Caki2 (cell line): ENCODE results near the gene CFAP210. TPM values are rescaled to one million over a fixed set of nuclear protein-coding genes. Genes with fewer than 3 reads are reported as not detected.
"Not testable (repeated sequence)": the region's sequence is repeated elsewhere in the genome, so short reads cannot be mapped to it uniquely, and the experiment has no call there.

Experiments
- DNase-seq: peaks from one replicate; pipeline ENCODE4 v3.0.0-alpha.2; 2015; ENCODE audit warnings: low read depth
- in situ Hi-C: cut with HindIII; loops from 2 replicates; pipeline ENCODE4 v1.10.0; 2016; ENCODE audit warnings: low sequenced_read_pairs, low pct_unique_long_range_greater_than_20kb, mixed read lengths
- total RNA-seq: library from RNA; depleted of rRNA; stranded (reverse); fragments of >200 nt; shearing (Covaris generic); gene quantifications from 2 replicates; pipeline ENCODE4 v1.2.3, GENCODE V29; 2014; ENCODE audit warnings: low replicate concordance

The CFAP210 gene
- total RNA-seq, 1 experiment from 2014 or later = not detected

DNA sequence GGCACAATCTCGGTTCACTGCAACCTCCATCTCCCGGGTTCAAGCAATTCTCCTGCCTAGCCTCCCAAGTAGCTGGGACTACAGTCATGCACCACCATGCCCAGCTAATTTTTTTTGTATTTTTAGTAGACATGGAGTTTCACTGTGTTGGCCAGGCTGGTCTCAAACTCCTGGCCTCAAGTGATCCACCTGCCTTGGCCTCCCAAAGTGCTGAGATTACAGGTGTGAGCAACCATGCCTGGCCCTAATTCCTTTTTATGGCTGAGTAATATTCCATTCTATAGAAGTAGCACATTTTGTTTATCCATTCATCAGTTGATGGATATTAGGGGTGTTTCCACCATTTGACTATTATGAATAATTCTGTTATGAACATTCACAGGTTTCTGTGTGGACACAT lies 9.5 kb downstream of the CFAP210 start:
- in situ Hi-C loops = not testable (repeated sequence)

GRCh38 chr2:169684135-169684565 lies 10.1 kb downstream of the CFAP210 start:
- DNase-seq = no peak
- in situ Hi-C loops = no loop called here

More for the DNA sequence above, 9.5 kb downstream of the CFAP210 start:
- DNase-seq = not testable (repeated sequence)

GRCh38 chr2:169683425-169684134 lies 10.6 kb downstream of the CFAP210 start:
- in situ Hi-C loops = no loop called here
- DNase-seq = no peak

GRCh38 chr2:169683054-169683424 lies 11.2 kb downstream of the CFAP210 start:
- in situ Hi-C loops = no loop called here
- DNase-seq = no peak

GRCh38 chr2:169676850-169677249 lies 17.4 kb downstream of the CFAP210 start:
- no peak for DNase-seq
- in situ Hi-C loops = no loop called here

- DNase-seq = no peak
- in situ Hi-C loops = no loop called here
Measured at GRCh38 chr2:169676357-169676756, 17.8 kb downstream of the CFAP210 start.

- in situ Hi-C loops = no loop called here
- DNase-seq = no peak
Measured at GRCh38 chr2:169673921-169674320, 20.3 kb downstream of the CFAP210 start.

DNA sequence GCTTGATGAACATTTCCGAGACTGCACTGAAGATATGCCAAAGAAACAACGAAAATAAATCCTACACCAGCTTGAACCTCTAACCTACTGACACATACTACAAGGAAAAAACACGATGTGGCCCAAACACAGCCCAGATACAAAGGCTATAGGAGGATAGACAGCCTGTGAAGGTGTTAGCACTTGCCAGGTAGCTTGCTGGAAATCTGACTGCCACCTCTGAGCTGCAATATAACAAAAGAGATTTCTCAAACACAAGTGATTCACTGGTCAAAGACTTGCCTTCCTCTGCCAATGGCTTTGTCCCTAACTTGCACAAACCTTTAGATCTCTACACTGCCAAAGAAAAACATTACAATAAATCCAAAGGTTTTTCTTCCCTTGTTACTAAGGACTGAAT lies 21.1 kb downstream of the CFAP210 start:
- no peak for DNase-seq
- in situ Hi-C loops = no loop called here

- no peak for DNase-seq
- in situ Hi-C loops = no loop called here
Measured at GRCh38 chr2:169672406-169672805, 21.8 kb downstream of the CFAP210 start.

GRCh38 chr2:169670937-169671336 lies 23.3 kb downstream of the CFAP210 start:
- in situ Hi-C loops = no loop called here
- DNase-seq = no peak

DNA sequence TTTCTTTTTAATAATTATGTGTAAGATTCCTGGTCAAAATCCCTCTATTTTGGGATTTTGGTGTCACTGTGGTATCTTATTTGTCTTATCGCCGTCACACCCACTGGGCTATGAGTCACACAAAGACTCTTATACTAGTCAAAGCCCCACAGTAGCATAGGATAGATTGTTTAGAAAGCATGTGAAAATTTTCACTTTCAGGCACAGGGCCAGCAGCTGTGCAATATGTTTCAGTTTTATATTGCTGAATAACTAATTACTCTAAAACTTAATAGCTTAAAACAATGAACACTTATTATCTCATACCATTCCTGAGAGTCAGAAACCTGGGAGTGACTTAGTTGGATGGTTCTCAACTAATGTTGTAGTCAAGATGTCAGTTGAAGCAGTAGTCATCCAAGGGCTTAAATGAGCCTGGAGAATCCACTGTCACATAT lies 24.0 kb downstream of the CFAP210 start:
- in situ Hi-C loops = no loop called here
- DNase-seq = no peak

GRCh38 chr2:169667583-169667982 lies 26.6 kb downstream of the CFAP210 start:
- in situ Hi-C loops = no loop called here
- DNase-seq = no peak

DNA sequence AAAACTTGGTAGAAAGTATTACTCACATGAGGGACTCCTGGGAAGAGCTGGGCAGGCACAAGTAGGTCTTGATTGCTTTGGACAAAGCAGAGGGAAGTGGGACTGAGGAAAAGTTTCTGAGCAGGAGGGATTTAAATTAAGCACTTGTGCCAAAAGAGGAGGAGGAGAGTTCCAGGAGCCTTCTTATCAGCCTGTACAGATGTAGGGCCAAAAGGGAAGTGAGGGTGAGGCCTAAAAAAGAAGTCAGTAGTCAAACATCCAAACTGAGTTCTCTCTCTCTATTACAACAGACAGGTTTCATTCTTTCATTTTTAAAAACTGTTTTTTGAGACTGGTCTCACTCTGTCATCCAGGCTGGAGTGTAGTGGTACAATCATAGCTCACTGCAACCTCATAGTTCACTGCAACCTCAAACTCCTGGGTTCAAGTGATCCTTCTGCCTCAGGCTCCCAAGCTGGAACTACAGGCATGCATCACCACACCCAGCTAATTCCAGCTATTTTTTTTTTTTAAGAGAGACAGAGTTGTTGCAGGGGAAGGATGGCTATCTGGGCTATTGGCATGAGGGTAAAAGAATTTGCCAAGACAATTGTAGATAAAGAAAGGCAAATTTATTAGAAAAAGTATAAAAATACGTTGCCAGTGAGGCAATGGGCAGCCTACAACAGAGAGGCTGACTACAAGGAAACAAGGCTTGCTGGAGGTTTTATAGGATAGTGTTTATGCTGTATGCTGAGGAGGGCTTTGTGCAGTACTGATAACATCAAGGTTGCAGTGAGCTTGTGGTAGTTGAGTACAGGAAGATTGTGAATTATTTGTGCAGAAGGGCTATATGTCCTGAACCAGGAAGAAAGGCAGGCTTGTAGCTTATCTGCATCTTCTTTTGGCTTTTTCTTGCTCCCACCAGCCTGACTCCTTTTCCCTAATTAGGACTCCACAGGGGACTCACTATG lies 29.0 kb downstream of the CFAP210 start:
- in situ Hi-C loops = no loop called here
- no peak for DNase-seq

- in situ Hi-C loops = no loop called here
- DNase-seq = no peak
Measured at GRCh38 chr2:169664600-169664977, 29.6 kb downstream of the CFAP210 start.

DNA sequence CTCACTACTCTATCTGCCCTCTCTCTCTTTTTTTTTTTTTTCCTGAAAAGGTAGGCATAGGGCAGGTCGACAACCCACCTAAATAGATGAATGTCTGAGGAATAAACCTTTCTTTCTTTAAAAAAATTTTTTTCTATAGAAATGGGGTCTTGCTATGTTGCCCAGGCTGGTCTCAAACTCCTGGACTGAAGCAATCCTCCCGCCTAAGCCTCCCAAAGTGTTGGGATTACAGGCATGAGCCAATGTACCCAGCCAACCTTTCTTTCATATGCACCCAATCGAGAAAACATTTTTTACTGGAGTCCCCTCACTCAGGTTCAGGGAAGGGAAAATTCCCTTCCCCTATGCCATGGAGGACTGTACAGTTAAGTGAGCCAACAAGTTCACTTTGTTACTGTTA lies 31.0 kb downstream of the CFAP210 start:
- in situ Hi-C loops = no loop called here
- DNase-seq = no peak

DNA sequence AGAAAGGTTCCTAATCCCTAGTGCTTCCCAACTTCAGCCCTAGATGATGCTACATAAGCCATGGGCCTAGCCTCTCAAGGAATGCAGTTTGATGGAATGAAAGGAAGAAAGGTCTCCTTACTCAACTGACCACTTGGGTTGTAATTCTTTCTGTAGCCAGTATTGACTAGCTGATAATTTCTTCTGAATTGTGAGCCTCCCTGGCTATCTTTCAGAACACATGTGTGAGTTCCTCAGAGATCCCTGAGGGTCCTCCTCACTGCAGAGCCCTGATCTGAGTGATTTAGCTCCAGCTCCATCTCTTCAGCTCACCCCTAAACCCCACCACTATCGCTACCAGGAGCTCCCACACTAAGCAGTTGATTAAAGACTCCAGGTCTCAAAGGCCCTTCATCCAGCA lies 31.5 kb downstream of the CFAP210 start:
- DNase-seq = no peak
- in situ Hi-C loops = no loop called here

- in situ Hi-C loops = no loop called here
- DNase-seq = no peak
Measured at GRCh38 chr2:169661265-169661664, 32.9 kb downstream of the CFAP210 start.

- in situ Hi-C loops = no loop called here
- DNase-seq = no peak
Measured at GRCh38 chr2:169659320-169659719, 34.9 kb downstream of the CFAP210 start.

DNA sequence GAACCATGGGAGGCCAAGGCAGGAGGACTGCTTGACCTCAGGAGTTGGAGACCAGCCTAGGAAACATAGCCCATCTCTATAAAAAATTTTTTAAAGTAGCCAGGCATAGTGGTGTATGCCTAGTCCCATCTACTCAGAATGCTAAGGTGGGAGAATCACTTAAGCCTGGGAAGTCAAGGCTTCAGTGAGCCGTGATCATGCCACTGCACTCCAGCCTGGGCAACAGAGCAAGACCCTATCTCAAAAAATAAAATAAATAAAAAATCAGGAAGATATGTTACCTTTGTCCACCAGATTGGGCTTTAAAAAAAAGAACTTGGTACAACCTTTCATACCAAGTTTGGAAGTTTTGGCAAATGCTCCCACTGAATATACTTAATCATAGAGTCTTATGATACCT lies 35.3 kb downstream of the CFAP210 start:
- in situ Hi-C loops = no loop called here
- no peak for DNase-seq
